GM19023 (cell line): Measurements from ENCODE around the gene DRAP1.
"Not testable (repeated sequence)": the region's sequence is repeated elsewhere in the genome, so short reads cannot be mapped to it uniquely, and the experiment has no call there.

Source experiments
- ATAC-seq: cut with Tn5 transposase; IDR thresholded peaks from one replicate; pipeline ENCODE4 v1.9.1; 2021; ENCODE audit warnings: mild to moderate bottlenecking, moderate library complexity; ENCODE audit not compliant: unreplicated experiment

The DRAP1 gene

DNA sequence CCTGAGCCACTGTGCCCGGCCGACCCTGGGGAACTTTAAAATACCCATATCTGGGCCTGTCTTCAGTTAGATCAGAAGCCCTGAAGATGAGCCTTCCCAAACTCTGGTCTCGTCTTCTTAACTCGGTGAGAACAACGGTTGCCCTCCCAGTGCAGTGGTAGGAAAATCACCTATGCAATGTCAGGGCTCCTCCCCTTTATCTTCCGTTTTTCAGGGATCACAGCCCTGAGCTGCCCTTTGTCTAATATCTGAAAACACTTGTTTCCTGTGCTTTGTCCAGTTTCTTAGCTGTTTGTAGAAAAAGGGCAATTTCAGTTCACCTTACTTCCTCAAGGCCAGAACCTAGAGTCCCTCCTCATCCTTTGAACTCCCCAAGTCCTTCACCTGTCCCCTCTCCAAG lies 9.4 kb downstream of the DRAP1 start:
- ATAC-seq: no peak

DNA sequence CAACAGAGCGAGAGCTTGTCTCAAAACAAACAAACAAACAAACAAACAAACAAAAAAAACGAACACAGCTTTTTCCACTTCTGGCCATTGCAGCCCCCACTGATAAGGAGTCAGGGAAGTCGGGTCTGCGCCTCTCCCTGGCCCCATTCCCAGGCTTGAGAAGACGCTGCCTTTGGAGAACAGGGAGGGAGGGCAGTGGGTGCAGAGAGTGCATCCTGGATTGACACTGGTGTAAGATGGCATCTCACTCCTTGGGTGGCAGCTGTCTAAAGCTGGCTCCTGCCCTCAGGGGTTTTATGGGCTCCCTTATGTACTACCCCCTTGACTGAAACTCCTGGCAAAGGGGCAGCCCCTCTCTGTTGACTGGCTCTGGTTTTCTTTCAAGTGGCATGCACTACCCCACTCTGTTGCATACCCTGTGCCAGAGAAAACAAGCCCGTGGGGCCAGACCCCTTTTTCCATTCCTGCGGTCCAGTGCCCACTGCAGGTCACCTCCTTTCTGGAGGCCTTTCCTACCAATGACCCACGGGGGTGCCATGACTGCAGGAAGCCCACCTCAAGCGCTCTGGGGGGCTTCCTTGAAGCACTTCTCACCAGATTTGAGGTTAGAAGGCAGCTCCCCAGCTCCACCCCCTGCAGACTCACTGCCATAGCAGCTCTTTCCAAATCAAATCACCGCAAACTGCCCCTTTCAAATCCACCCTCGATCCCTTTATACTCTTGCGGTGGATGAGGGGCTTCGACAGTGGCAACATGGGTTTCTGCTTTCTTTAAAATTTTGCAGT lies 12.7 kb downstream of the DRAP1 start:
- ATAC-seq: no peak

DNA sequence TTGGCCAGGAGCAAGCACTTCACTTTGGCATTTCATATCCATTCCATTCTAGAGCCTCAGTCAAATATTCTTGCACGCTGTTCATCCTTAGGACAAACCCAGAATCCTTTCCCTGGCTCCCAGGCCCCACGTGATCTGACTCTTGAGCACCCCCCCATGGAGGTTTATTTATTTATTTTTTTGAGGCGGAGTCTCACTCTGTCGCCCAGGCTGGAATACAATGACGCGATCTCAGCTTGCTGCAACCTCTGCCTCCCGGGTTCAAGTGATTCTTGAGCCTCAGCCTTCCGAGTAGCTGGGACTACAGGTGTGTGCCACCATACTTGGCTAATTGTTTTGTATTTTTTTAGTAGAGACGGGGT lies 13.3 kb downstream of the DRAP1 start:
- ATAC-seq: no peak

DNA sequence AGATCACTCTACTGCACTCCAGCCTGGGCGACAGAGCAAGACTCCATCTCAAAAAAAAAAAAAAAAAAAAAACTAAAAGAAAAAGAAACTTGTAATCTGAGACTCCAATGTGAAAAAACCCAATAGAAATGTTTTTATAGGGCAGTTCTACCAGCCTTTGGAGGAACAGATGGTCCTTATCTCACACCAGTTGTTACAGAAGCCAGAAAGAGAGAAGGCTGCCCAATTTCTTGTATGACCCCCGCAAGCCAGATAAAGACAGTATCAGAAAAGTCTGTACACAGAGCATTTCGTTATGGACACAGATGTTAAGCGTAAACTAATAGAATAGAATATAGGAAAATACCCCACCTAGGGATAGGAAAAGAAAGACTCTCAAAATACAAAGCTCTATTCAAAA lies 14.8 kb downstream of the DRAP1 start:
- no peak for ATAC-seq

GRCh38 chr11:65937766-65938165 lies 18.5 kb downstream of the DRAP1 start:
- no peak for ATAC-seq

DNA sequence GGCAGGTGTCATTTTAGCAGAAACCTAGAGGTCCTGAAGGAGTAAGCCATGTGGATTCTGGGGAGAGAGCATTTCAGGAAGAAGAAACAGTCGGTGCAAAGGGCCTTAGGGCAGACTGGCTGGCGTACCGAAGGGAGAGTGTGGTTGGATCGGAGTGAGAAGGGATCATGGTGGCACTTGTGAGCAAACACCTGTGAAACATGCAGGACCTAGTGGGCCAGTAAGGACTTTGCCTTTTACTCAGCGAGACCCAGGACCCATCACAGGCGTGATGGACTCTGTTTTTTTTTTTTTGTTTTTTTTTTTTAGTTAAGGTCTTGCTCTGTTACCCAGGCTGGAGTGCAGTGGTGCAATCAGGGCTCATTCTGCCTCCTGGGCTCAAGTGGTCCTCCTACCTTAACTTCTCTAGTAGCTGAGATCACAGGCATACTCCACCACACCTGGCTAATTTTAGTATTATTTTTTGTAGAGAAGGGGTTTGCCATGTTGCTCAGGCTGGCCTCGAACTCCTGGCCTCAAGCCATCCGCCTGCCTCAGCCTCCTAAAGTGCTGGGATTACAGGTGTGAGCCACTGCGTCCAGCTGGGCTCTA lies 22.6 kb downstream of the DRAP1 start:
- no peak for ATAC-seq

- ATAC-seq: no peak
Observed at GRCh38 chr11:65942531-65942930, 23.3 kb downstream of the DRAP1 start.

DNA sequence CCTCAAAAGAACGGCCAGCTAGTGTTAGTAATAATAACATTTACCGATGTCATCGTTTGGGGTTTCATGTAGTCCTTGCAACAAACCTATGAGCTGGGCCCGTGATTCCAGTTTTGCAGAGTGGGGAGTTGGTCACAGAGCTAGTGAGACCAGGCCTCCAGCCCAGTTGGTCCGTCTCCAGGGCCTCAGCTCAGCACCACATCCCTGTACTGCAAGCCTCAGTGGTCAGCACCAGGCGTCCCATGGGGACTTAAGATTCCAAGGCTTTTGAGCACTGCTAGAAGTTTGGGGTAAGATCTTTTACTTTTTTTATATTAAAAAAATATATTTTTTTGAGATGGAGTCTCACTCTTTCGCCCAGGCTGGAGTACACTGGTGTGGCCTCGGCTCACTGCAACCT lies 25.0 kb downstream of the DRAP1 start:
- ATAC-seq: no peak

- no peak for ATAC-seq
Observed at GRCh38 chr11:65944767-65945166, 25.5 kb downstream of the DRAP1 start.

DNA sequence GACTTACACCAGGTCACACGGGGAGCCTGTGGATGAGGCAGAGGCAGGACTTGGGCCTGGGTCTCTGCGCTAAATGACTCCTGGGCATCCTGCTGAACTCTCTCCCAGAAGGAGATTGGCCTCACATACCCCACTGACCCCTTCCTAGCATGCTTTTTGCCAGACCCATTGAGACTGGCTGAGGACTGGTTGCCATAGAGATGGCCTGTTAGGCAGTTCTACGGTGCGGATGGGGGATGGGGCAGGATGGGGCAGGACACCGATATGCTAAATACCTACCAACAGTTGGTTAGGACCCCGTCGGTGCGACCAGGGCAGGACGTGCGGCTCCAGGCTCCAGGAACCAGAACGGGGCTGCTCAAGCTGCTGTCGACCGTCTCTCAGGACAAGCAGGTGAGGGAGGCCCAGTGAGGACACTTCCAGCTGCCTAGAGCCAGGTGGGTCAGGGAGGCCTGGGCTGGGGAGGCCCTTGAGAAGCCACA lies 26.2 kb downstream of the DRAP1 start, which contains the start of gene TSGA10IP:
TSGA10IP (plus strand) TSS at position 51 of the 482 bp plus-strand sequence; CDS start at position 247, 196 bp downstream.
- no peak for ATAC-seq

DNA sequence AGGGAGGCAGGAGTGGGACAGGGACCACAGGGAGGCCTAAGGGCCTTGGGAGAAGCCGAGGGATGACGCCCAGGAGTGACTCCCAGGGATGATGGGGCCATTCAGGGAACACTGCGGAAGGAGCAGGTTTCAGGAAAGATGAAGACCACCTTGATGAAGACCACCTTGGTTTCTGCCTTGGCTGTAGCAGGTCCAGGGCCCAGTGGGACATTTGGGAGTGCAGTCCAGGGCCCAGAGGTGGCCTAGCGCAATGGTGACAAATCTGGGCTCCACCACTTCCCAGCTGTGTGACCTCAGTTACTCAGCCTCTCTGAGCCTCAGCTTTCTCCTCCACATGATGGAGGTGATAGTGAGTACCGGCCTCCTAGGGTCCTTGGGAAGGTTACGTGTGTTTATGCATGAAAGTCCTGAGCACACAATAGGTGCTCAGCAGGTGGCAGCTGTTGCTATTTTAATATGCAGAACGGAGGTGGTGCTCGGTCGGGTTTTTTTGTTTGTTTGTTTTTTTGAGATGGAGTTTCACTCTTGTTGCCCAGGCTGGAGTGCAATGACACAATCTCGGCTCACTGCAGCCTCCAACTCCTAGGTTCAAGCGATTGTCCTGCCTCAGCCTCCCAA lies 26.8 kb downstream of the DRAP1 start:
- ATAC-seq: no peak

DNA sequence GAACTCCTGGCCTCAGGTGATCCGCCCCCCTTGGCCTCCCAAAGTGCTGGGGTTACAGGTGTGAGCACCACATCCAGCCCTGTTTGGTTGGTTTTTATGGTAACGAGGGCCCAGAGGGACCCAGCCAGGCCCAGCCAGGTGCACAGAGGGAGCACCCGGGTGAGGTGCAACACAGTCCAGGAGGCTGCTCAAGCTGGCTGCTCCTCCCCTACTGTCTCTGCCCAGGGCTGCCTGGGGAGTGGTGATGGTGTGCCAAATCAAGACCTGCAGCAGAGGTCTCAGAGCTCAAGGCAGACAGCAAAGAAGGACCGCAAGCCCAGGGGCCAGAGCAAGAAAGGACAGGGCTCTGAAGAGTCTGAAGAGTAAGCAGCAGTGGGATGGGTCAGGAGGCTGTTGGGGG lies 27.4 kb downstream of the DRAP1 start:
- no peak for ATAC-seq

GRCh38 chr11:65947133-65947532 lies 27.9 kb downstream of the DRAP1 start:
- ATAC-seq: no peak

DNA sequence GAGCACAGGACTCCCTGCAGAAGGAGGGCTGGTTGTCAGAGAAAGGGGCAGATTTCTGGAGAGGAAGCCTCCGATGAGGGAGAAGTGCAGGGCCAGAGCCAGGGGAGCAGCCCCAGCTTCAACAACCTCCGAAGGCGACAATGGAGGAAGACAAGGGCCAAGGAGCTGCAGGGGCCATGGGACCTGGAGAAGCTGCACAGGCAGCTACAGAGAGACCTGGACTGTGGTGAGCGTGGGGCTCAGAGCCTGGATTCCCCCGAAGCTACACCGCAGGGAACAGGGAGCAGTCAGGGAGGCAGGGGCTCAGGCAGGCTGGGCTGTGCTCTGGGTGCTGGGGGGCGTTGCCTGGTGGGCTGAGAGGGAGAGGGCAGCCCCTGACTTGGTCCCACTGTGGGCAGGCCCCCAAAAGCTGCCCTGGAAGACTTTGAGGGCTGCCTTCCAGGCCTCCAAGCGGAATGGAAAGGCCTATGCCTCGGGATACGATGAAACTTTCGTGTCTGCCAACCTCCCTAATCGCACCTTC lies 28.4 kb downstream of the DRAP1 start:
- no peak for ATAC-seq

DNA sequence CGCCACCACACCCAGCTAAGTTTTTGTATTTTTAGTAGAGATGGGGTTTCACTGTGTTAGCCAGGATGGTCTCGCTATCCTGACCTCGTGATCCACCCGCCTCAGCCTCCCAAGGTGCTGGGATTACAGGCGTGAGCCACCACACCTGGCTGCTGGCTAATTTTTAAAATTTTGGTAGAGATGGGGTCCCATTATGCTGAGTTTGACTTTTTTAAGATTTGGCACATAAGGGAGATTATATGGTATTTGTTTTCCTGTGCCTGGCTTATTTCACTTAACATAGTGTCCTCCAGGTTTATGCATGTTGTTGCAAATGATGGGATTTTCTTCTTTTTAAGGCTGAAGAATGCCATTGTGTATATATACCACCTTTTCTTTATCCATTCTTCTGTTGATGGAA lies 31.5 kb downstream of the DRAP1 start:
- not testable (repeated sequence) for ATAC-seq

DNA sequence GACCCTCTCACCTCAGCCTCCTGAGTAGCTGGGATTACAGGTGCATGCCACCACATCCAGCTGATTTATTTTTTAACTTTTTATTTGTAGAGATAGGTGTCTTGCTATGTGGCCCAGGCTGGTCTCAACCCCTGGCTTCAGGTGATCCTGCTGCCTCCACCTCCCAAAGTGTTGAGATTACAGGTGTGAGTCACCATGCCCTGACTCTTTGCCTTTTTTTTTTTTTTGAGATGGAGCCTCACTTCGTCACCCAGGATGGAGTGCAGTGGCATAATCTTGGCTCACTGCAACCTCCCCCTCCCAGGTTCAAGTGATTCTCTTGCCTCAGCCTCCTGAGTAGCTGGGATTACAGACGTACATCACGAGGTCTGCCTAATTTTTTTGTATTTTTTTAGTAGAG lies 32.4 kb downstream of the DRAP1 start:
- not testable (repeated sequence) for ATAC-seq

DNA sequence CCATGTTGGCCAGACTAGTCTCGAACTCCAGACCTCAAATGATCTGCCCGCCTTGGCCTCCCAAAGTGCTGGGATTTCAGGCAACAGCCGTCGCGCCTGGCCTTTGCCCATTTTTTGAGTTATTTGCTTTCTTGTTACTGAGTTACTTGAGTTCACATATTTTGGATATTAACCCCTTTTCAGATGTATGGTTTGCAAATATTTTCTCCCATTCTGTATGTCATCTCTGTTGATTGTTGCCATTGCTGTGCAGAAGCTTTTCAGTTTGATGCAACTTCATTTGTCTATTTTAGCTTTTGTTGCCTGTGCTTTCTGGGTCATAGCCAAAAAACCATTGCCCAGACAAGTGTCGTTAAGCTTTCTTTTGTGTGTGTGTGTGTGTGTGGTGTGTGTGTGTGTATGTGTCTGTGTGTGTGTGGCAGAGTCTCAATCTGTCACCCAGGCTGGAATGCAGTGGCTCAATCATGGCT lies 32.9 kb downstream of the DRAP1 start:
- no peak for ATAC-seq

GRCh38 chr11:65953471-65953870 lies 34.2 kb downstream of the DRAP1 start:
- ATAC-seq: no peak

- ATAC-seq: no peak
Observed at GRCh38 chr11:65954771-65955170, 35.5 kb downstream of the DRAP1 start.

- ATAC-seq: no peak
Observed at GRCh38 chr11:65958291-65958690, 39.1 kb downstream of the DRAP1 start.

- no peak for ATAC-seq
Observed at GRCh38 chr11:65958774-65959420, 39.7 kb downstream of the DRAP1 start.
